ENCODE measurements around the gene PROZ.

Gene PROZ

GRCh38 chr13:113169277-113170272 lies 11.1 kb downstream of the PROZ start:
- no peaks in the 10 kb centered on the region for H3K27me3 ChIP-seq (ENCODE audit: control insufficient read depth, insufficient read depth, low read length)
- no peak overlapping the region for H3K9ac ChIP-seq (ENCODE audit: low read length)
- peaks cover 30% of the 10 kb centered on the region for H3K4me1 ChIP-seq (ENCODE audit: control insufficient read depth, insufficient read depth, low read length)
- no peak overlapping the region for H3K4me3 ChIP-seq (ENCODE audit: low read length)
- no peaks in the 10 kb centered on the region for H3K9me3 ChIP-seq (ENCODE audit: control insufficient read depth, low read length)
- no peaks in the 10 kb centered on the region for H3K36me3 ChIP-seq (ENCODE audit: control insufficient read depth, insufficient read depth, low read length)

- no peak overlapping the region for H3K9ac ChIP-seq (ENCODE audit: low read length)
- H3K27me3 ChIP-seq (ENCODE audit: control insufficient read depth, insufficient read depth, low read length), result no peaks in the 10 kb centered on the region
- no peaks in the 10 kb centered on the region for H3K9me3 ChIP-seq (ENCODE audit: control insufficient read depth, low read length)
- H3K36me3 ChIP-seq (ENCODE audit: control insufficient read depth, insufficient read depth, low read length), result no peaks in the 10 kb centered on the region
- H3K4me1 ChIP-seq (ENCODE audit: control insufficient read depth, insufficient read depth, low read length), result peaks cover 30% of the 10 kb centered on the region
- no peak overlapping the region for H3K4me3 ChIP-seq (ENCODE audit: low read length)
Observed at GRCh38 chr13:113170511-113170910, 12.1 kb downstream of the PROZ start.

GRCh38 chr13:113171250-113172125 lies 13.0 kb downstream of the PROZ start:
- Histone ChIP-seq H3K9me3 (ENCODE audit: control insufficient read depth, low read length) (no peaks in the 10 kb centered on the region), H3K4me1 (ENCODE audit: control insufficient read depth, insufficient read depth, low read length) (peaks cover 30% of the 10 kb centered on the region), H3K9ac (ENCODE audit: low read length) (no peak overlapping the region), H3K36me3 (ENCODE audit: control insufficient read depth, insufficient read depth, low read length) (no peaks in the 10 kb centered on the region), H3K4me3 (ENCODE audit: low read length) (no peak overlapping the region), H3K27me3 (ENCODE audit: control insufficient read depth, insufficient read depth, low read length) (no peaks in the 10 kb centered on the region)

GRCh38 chr13:113172419-113172926 lies 14.0 kb downstream of the PROZ start:
- H3K4me3 ChIP-seq (ENCODE audit: low read length), result no peak overlapping the region
- no peaks in the 10 kb centered on the region for H3K36me3 ChIP-seq (ENCODE audit: control insufficient read depth, insufficient read depth, low read length)
- no peaks in the 10 kb centered on the region for H3K27me3 ChIP-seq (ENCODE audit: control insufficient read depth, insufficient read depth, low read length)

GRCh38 chr13:113176280-113176679 lies 17.8 kb downstream of the PROZ start:
- H3K27me3 ChIP-seq (ENCODE audit: control insufficient read depth, insufficient read depth, low read length), result no peaks in the 10 kb centered on the region
- H3K9ac ChIP-seq (ENCODE audit: low read length), result no peak overlapping the region
- no peaks in the 10 kb centered on the region for H3K9me3 ChIP-seq (ENCODE audit: control insufficient read depth, low read length)
- peaks cover 20% of the 10 kb centered on the region for H3K4me1 ChIP-seq (ENCODE audit: control insufficient read depth, insufficient read depth, low read length)
- no peak overlapping the region for H3K4me3 ChIP-seq (ENCODE audit: low read length)
- H3K36me3 ChIP-seq (ENCODE audit: control insufficient read depth, insufficient read depth, low read length), result peaks cover 12% of the 10 kb centered on the region

More at GRCh38 chr13:113172419-113172926, 14.0 kb downstream of the PROZ start:
- H3K4me1 ChIP-seq (ENCODE audit: control insufficient read depth, insufficient read depth, low read length), result peaks cover 30% of the 10 kb centered on the region
- H3K9ac ChIP-seq (ENCODE audit: low read length), result no peak overlapping the region
- no peaks in the 10 kb centered on the region for H3K9me3 ChIP-seq (ENCODE audit: control insufficient read depth, low read length)

- H3K36me3 ChIP-seq (ENCODE audit: control insufficient read depth, insufficient read depth, low read length), result peaks cover 12% of the 10 kb centered on the region
- no peaks in the 10 kb centered on the region for H3K9me3 ChIP-seq (ENCODE audit: control insufficient read depth, low read length)
- H3K4me1 ChIP-seq (ENCODE audit: control insufficient read depth, insufficient read depth, low read length), result peaks cover 14% of the 10 kb centered on the region
- no peak overlapping the region for H3K9ac ChIP-seq (ENCODE audit: low read length)
- H3K4me3 ChIP-seq (ENCODE audit: low read length), result no peak overlapping the region
- H3K27me3 ChIP-seq (ENCODE audit: control insufficient read depth, insufficient read depth, low read length), result no peaks in the 10 kb centered on the region
Observed at GRCh38 chr13:113176822-113177221, 18.4 kb downstream of the PROZ start.

- Histone ChIP-seq H3K4me3 (ENCODE audit: low read length) (no peak overlapping the region), H3K4me1 (ENCODE audit: control insufficient read depth, insufficient read depth, low read length) (no peaks in the 10 kb centered on the region), H3K36me3 (ENCODE audit: control insufficient read depth, insufficient read depth, low read length) (peaks cover 12% of the 10 kb centered on the region), H3K9me3 (ENCODE audit: control insufficient read depth, low read length) (no peaks in the 10 kb centered on the region), H3K27me3 (ENCODE audit: control insufficient read depth, insufficient read depth, low read length) (no peaks in the 10 kb centered on the region), H3K9ac (ENCODE audit: low read length) (no peak overlapping the region)
Observed at GRCh38 chr13:113178070-113178895, 19.8 kb downstream of the PROZ start.

- Histone ChIP-seq H3K4me3 (ENCODE audit: low read length) (no peak overlapping the region), H3K36me3 (ENCODE audit: control insufficient read depth, insufficient read depth, low read length) (peaks cover 15% of the 10 kb centered on the region), H3K9ac (ENCODE audit: low read length) (no peak overlapping the region), H3K4me1 (ENCODE audit: control insufficient read depth, insufficient read depth, low read length) (no peaks in the 10 kb centered on the region), H3K27me3 (ENCODE audit: control insufficient read depth, insufficient read depth, low read length) (no peaks in the 10 kb centered on the region), H3K9me3 (ENCODE audit: control insufficient read depth, low read length) (no peaks in the 10 kb centered on the region)
Observed at GRCh38 chr13:113178896-113179167, 20.4 kb downstream of the PROZ start.

- no peaks in the 10 kb centered on the region for H3K9me3 ChIP-seq (ENCODE audit: control insufficient read depth, low read length)
- H3K27me3 ChIP-seq (ENCODE audit: control insufficient read depth, insufficient read depth, low read length), result no peaks in the 10 kb centered on the region
- H3K4me3 ChIP-seq (ENCODE audit: low read length), result no peak overlapping the region
- no peak overlapping the region for H3K9ac ChIP-seq (ENCODE audit: low read length)
- H3K36me3 ChIP-seq (ENCODE audit: control insufficient read depth, insufficient read depth, low read length), result peaks cover 15% of the 10 kb centered on the region
- H3K4me1 ChIP-seq (ENCODE audit: control insufficient read depth, insufficient read depth, low read length), result no peaks in the 10 kb centered on the region
Observed at GRCh38 chr13:113179374-113180230, 21.2 kb downstream of the PROZ start.

- Histone ChIP-seq H3K4me3 (ENCODE audit: low read length) (no peak overlapping the region), H3K27me3 (ENCODE audit: control insufficient read depth, insufficient read depth, low read length) (no peaks in the 10 kb centered on the region), H3K9ac (ENCODE audit: low read length) (no peak overlapping the region), H3K36me3 (ENCODE audit: control insufficient read depth, insufficient read depth, low read length) (peaks cover 15% of the 10 kb centered on the region), H3K4me1 (ENCODE audit: control insufficient read depth, insufficient read depth, low read length) (peaks cover under 1% of the 10 kb centered on the region), H3K9me3 (ENCODE audit: control insufficient read depth, low read length) (no peaks in the 10 kb centered on the region)
Observed at GRCh38 chr13:113182046-113182445, 23.6 kb downstream of the PROZ start.

Data from mucosa of stomach (tissue), 1 donor.